Mesenchymal stem cell (in vitro differentiated cells and primary cell): ENCODE results near the gene ARID3A.

Experiments used
- DNase-seq: peaks from one replicate; pipeline ENCODE4 v3.0.0-alpha.2; 2013
- H2AFZ ChIP-seq: one replicate; pipeline ENCODE4 v1.6.1; 2013; ENCODE audit warnings: low read depth, mild to moderate bottlenecking, control low read depth, inconsistent platforms, low read length, moderate library complexity
- H2AK5ac ChIP-seq: 2 replicates; pipeline ENCODE4 v1.6.1; 2013; ENCODE audit warnings: low read length, moderate library complexity, mild to moderate bottlenecking, inconsistent platforms; ENCODE audit not compliant: severe bottlenecking
- H2BK120ac ChIP-seq: one replicate; pipeline ENCODE4 v1.6.1; 2013; ENCODE audit warnings: low read depth, mild to moderate bottlenecking, inconsistent platforms, low read length, moderate library complexity
- H2BK12ac ChIP-seq, 2 experiments: one replicate each; pipeline ENCODE4 v1.6.1; 2013; ENCODE audit warnings: inconsistent platforms in 2 of 2, low read length in 2 of 2, mild to moderate bottlenecking in 2 of 2, moderate library complexity in 2 of 2, control low read depth in 1 of 2
- H2BK15ac ChIP-seq: one replicate; pipeline ENCODE4 v1.6.1; 2013; ENCODE audit warnings: mild to moderate bottlenecking, low read depth, inconsistent platforms; ENCODE audit not compliant: poor library complexity, severe bottlenecking
- H2BK5ac ChIP-seq: 2 replicates; pipeline ENCODE4 v1.6.1; 2013; ENCODE audit warnings: low read depth, mild to moderate bottlenecking, low read length, control low read depth, inconsistent platforms; ENCODE audit not compliant: poor library complexity, severe bottlenecking
- H3K14ac ChIP-seq, 2 experiments: one replicate each; pipeline ENCODE4 v1.6.1; 2013; ENCODE audit warnings: inconsistent platforms in 2 of 2, low read length in 2 of 2, control low read depth in 1 of 2, mild to moderate bottlenecking in 1 of 2, moderate library complexity in 1 of 2
- H3K18ac ChIP-seq, 2 experiments: one replicate each; pipeline ENCODE4 v1.6.1; 2013; ENCODE audit warnings: inconsistent platforms in 2 of 2, low read length in 2 of 2, control low read depth in 1 of 2, low read depth in 1 of 2, mild to moderate bottlenecking in 1 of 2
- H3K23ac ChIP-seq, 2 experiments: one replicate each; pipeline ENCODE4 v1.6.1; 2013; ENCODE audit warnings: inconsistent platforms in 2 of 2, low read length in 2 of 2, mild to moderate bottlenecking in 2 of 2, moderate library complexity in 2 of 2, control low read depth in 1 of 2
- H3K27ac ChIP-seq: 2 replicates; pipeline ENCODE4 v1.5.1; 2013; ENCODE audit warnings: mild to moderate bottlenecking, moderate library complexity, low read length, control low read depth, inconsistent platforms; ENCODE audit not compliant: poor library complexity, severe bottlenecking
- H3K27me3 ChIP-seq, 2 experiments: 2 replicates each; pipeline versions ENCODE4 v1.6.1 to v1.7.0; 2013; ENCODE audit warnings: low read length in 2 of 2, mild to moderate bottlenecking in 2 of 2, moderate library complexity in 2 of 2, control low read depth in 1 of 2, inconsistent platforms in 1 of 2; ENCODE audit not compliant: control insufficient read depth in 1 of 2, insufficient read depth in 1 of 2
- H3K36me3 ChIP-seq, 2 experiments: 2 replicates each; pipeline versions ENCODE4 v1.6.1 to v1.7.0; 2013; ENCODE audit warnings: low read length in 2 of 2, control low read depth in 1 of 2, inconsistent platforms in 1 of 2, low read depth in 1 of 2, mild to moderate bottlenecking in 1 of 2; ENCODE audit not compliant: insufficient read depth in 2 of 2, control insufficient read depth in 1 of 2
- H3K4ac ChIP-seq, 2 experiments: one replicate each; pipeline ENCODE4 v1.6.1; 2013; ENCODE audit warnings: inconsistent platforms in 2 of 2, low read length in 2 of 2, mild to moderate bottlenecking in 2 of 2, moderate library complexity in 2 of 2, control low read depth in 1 of 2, low read depth in 1 of 2
- H3K4me1 ChIP-seq: 2 replicates; pipeline ENCODE4 v1.6.1; 2013; ENCODE audit warnings: low read depth, low read length, control low read depth; ENCODE audit not compliant: control insufficient read depth, insufficient read depth
- H3K4me2 ChIP-seq: 2 replicates; pipeline ENCODE4 v1.6.1; 2013; ENCODE audit warnings: low read length, mild to moderate bottlenecking, inconsistent platforms; ENCODE audit not compliant: poor library complexity, severe bottlenecking
- H3K4me3 ChIP-seq, 2 experiments: 2 replicates each; pipeline versions ENCODE4 v1.5.1 to v1.7.0; 2013; ENCODE audit warnings: low read length in 2 of 2, mild to moderate bottlenecking in 2 of 2, control low read depth in 1 of 2, low read depth in 1 of 2; ENCODE audit not compliant: insufficient read depth in 1 of 2
- H3K79me1 ChIP-seq: replicated peaks from 2 replicates; pipeline ENCODE4 v1.6.1; 2013; ENCODE audit warnings: mild to moderate bottlenecking, control low read depth, low read length, inconsistent platforms; ENCODE audit not compliant: poor library complexity, severe bottlenecking
- H3K9ac ChIP-seq: 2 replicates; pipeline ENCODE4 v1.7.0; 2013; ENCODE audit warnings: mild to moderate bottlenecking, low read length, moderate library complexity
- H3K9me3 ChIP-seq: 2 replicates; pipeline ENCODE4 v1.7.0; 2013; ENCODE audit warnings: mild to moderate bottlenecking, low read length; ENCODE audit not compliant: control insufficient read depth
- H4K8ac ChIP-seq: one replicate; pipeline ENCODE4 v1.6.1; 2013; ENCODE audit warnings: inconsistent platforms, mild to moderate bottlenecking, low read length, moderate library complexity
- H4K91ac ChIP-seq: one replicate; pipeline ENCODE4 v1.6.1; 2013; ENCODE audit warnings: mild to moderate bottlenecking, low read length, inconsistent platforms
- WGBS: methylation state at CpG from one replicate; pipeline ENCODE4 v1.1.7; 2013; ENCODE audit warnings: mixed read lengths; 5-methylcytosine and 5-hydroxymethylcytosine counted together

The ARID3A gene

DNA sequence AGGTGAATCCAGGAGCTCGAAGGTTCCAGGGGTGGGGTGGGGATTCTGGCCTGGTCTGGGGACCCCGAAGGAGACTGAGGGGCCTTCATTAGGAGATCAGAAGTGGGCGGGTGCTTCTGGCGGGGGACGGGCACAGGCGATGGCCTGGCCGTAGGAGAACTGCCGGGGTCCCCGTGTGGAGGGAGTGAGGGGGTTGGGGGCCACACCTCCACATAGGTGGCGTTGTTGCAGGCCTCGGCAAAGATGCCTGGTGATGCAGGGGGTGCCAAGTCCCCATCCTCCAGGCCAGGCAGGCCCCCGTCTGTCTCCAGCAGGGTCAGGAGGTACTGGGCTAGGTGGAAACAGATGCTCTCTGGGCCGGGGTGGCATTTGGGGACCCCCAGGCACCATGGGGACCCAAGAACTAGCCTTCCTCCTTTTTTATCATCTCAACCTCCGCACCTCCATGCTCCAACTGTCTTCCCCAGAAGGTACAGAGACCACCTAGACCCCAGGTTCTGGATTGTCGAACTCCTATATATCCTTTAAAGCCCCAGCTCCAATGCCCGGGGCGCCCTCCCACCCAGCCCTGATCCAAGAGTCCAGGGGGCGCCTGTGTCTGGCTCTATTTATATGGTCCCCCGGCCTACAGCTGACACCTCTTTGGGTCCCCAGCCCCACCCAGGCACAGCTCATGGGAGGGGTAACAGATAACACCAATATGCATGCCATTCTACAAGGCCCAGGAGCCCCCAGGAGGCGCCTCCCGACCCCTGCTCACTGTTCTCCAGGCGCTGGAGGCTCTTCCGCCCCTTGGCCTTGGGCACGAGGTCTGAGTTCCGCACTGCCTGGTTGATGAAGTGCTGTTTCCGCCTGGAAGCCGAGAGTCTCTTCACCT is 24.4 kb upstream of the ARID3A start:
- Histone ChIP-seq H3K79me1 (peaks cover 30% of the 10 kb centered on the region), H3K23ac (no peak overlapping the region), H2AK5ac (no peak overlapping the region), H3K27ac (no peak overlapping the region), H4K8ac (peak overlapping the region; percentile 12), H3K14ac (no peak overlapping the region), H3K27me3 (no peaks in the 10 kb centered on the region), H4K91ac (no peak overlapping the region), H3K4ac (no peak overlapping the region), H3K4me1 (peaks cover 27% of the 10 kb centered on the region), H2BK12ac (peak overlapping the region in 1 of 2 experiments; percentile 19), H3K4me3 (no peak overlapping the region), H2BK5ac (no peak overlapping the region), H3K9me3 (no peaks in the 10 kb centered on the region), H3K4me2 (no peak overlapping the region), H2BK15ac (no peak overlapping the region), H3K9ac (no peak overlapping the region), H2BK120ac (no peak overlapping the region), H3K18ac (no peak overlapping the region), H3K36me3 (peaks cover 25 to 62% of the 10 kb centered on the region in 2 experiments), H2AFZ (no peak overlapping the region)
- no peak for DNase-seq
- 90% methylated on average over 27 of the region's 27 CpGs for WGBS

DNA sequence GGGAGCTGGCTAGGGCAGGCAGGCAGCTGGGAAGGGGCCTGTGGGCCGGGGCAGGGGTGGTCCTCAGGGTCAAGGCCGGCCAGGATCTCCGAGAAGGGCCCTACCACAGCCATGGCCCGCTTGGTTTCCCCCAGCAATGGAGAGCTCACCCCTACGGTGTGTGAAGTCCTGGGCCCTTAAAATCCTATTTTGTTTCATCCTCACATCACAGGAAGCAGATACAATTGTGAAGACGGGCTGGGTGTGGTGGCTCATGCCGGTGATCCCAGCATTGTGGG is 23.8 kb upstream of the ARID3A start:
- Histone ChIP-seq H3K79me1 (peaks cover 32% of the 10 kb centered on the region), H3K27me3 (no peaks in the 10 kb centered on the region), H3K4me1 (peaks cover 27% of the 10 kb centered on the region), H2BK15ac (no peak overlapping the region), H3K18ac (no peak overlapping the region), H3K23ac (no peak overlapping the region), H4K8ac (no peak overlapping the region), H3K14ac (no peak overlapping the region), H3K9me3 (no peaks in the 10 kb centered on the region), H4K91ac (no peak overlapping the region), H2BK120ac (no peak overlapping the region), H3K4me2 (no peak overlapping the region), H2AFZ (no peak overlapping the region), H3K4ac (no peak overlapping the region), H2BK12ac (no peak overlapping the region), H2AK5ac (no peak overlapping the region), H3K36me3 (peaks cover 20 to 59% of the 10 kb centered on the region in 2 experiments), H3K27ac (no peak overlapping the region), H2BK5ac (no peak overlapping the region), H3K4me3 (no peak overlapping the region), H3K9ac (no peak overlapping the region)
- 84% methylated on average over 7 of the region's 7 CpGs for whole genome bisulfite sequencing
- no peak for DNase-seq

- H3K4me3 ChIP-seq, result no peak overlapping the region
- no peak overlapping the region for H3K23ac ChIP-seq
- peaks cover 14 to 57% of the 10 kb centered on the region in 2 experiments for H3K36me3 ChIP-seq
- H3K9ac ChIP-seq, result no peak overlapping the region
- H2AFZ ChIP-seq, result no peak overlapping the region
- no peak overlapping the region for H2BK15ac ChIP-seq
- no peak overlapping the region for H4K91ac ChIP-seq
- 94% methylated on average over 14 of the region's 14 CpGs for WGBS
- no peaks in the 10 kb centered on the region for H3K27me3 ChIP-seq
- no peak overlapping the region for H3K18ac ChIP-seq
- H4K8ac ChIP-seq, result no peak overlapping the region
- H2AK5ac ChIP-seq, result no peak overlapping the region
- no peaks in the 10 kb centered on the region for H3K9me3 ChIP-seq
- no peak overlapping the region for H2BK120ac ChIP-seq
- H3K27ac ChIP-seq, result no peak overlapping the region
- no peak overlapping the region for H3K4me2 ChIP-seq
- peaks cover 33% of the 10 kb centered on the region for H3K79me1 ChIP-seq
- peaks cover 28% of the 10 kb centered on the region for H3K4me1 ChIP-seq
- no peak overlapping the region for H2BK12ac ChIP-seq
- no peak overlapping the region for H2BK5ac ChIP-seq
- no peak overlapping the region for H3K4ac ChIP-seq
- no peak overlapping the region for H3K14ac ChIP-seq
- DNase-seq, result no peak
Measured at GRCh38 chr19:902446-903226, 23.2 kb upstream of the ARID3A start.

GRCh38 chr19:903266-903797 is 22.5 kb upstream of the ARID3A start:
- Histone ChIP-seq H4K8ac (no peak overlapping the region), H3K27ac (no peak overlapping the region), H2BK120ac (no peak overlapping the region)

More at GRCh38 chr19:903266-903797, 22.5 kb upstream of the ARID3A start:
- H2BK12ac ChIP-seq, result no peak overlapping the region
- no peak overlapping the region for H3K18ac ChIP-seq
- no peak overlapping the region for H4K91ac ChIP-seq
- peaks cover 34% of the 10 kb centered on the region for H3K79me1 ChIP-seq
- H3K4ac ChIP-seq, result no peak overlapping the region
- H3K9me3 ChIP-seq, result no peaks in the 10 kb centered on the region
- H3K36me3 ChIP-seq, result peaks cover 13 to 54% of the 10 kb centered on the region in 2 experiments
- peak overlapping the region; percentile 20 for H3K4me2 ChIP-seq
- no peak overlapping the region for H2BK5ac ChIP-seq
- H3K4me1 ChIP-seq, result peaks cover 29% of the 10 kb centered on the region
- H2AFZ ChIP-seq, result no peak overlapping the region
- H3K9ac ChIP-seq, result no peak overlapping the region
- no peak overlapping the region for H3K23ac ChIP-seq
- no peak for DNase-seq
- H2BK15ac ChIP-seq, result no peak overlapping the region
- no peak overlapping the region for H3K4me3 ChIP-seq
- H2AK5ac ChIP-seq, result no peak overlapping the region
- 71% methylated on average over 32 of the region's 32 CpGs for whole genome bisulfite sequencing
- no peaks in the 10 kb centered on the region for H3K27me3 ChIP-seq
- no peak overlapping the region for H3K14ac ChIP-seq
